ENCODE results near the gene WASF2. TPM values are rescaled to one million over a fixed set of nuclear protein-coding genes. Genes with fewer than 3 reads are reported as not detected.
"Not testable (repeated sequence)": the region's sequence is repeated elsewhere in the genome, so short reads cannot be mapped to it uniquely, and the experiment has no call there.

WASF2 gene
- 54.8 TPM for polyA plus RNA-seq (2012; ENCODE audit: low read depth, missing spikeins)

GRCh38 chr1:27489973-27490741 lies at the start of gene WASF2:
WASF2 (minus strand) TSS chr1:27490167; CDS start chr1:27428890, 61,277 bp downstream.
- DNase-seq (ENCODE audit: insufficient read length, low spot score) (peak; percentile 84), FAIRE-seq (peak; percentile 98)
- TF ChIP-seq POLR2A (IDR thresholded peaks at IDR 0.05; ENCODE audit: low read depth, low read length) = peak; percentile 69
- peak; percentile 69 for TF ChIP-seq POU2F2 (IDR thresholded peaks at IDR 0.05; ENCODE audit: low read depth, low read length)
- TF ChIP-seq PAX5 (IDR thresholded peaks at IDR 0.05; ENCODE audit: insufficient read depth, low read length, severe bottlenecking) = no peak
- TF ChIP-seq TAF1 (IDR thresholded peaks at IDR 0.05; ENCODE audit: low read depth, low read length) = peak; percentile 94
- TF ChIP-seq POLR2AphosphoS5 (IDR thresholded peaks at IDR 0.05; ENCODE audit: low read depth, low read length) = peak; percentile 45
- TF ChIP-seq SPI1 (IDR thresholded peaks at IDR 0.05; ENCODE audit: low read depth, low read length) = peak; percentile 55

- FAIRE-seq (no peak), DNase-seq (ENCODE audit: insufficient read length, low spot score) (no peak)
- no peak for TF ChIP-seq TAF1 (IDR thresholded peaks at IDR 0.05; ENCODE audit: low read depth, low read length)
- no peak for TF ChIP-seq POU2F2 (IDR thresholded peaks at IDR 0.05; ENCODE audit: low read depth, low read length)
- no peak for TF ChIP-seq SPI1 (IDR thresholded peaks at IDR 0.05; ENCODE audit: low read depth, low read length)
These were observed 48.8 kb upstream of the WASF2 start for GRCh38 chr1:27538793-27539192.

- DNase-seq (ENCODE audit: insufficient read length, low spot score) = not testable (repeated sequence)
These were observed 48.3 kb upstream of the WASF2 start for GRCh38 chr1:27538305-27538676.

GRCh38 chr1:27536767-27537166 lies 46.8 kb upstream of the WASF2 start:
- no peak for TF ChIP-seq POU2F2 (IDR thresholded peaks at IDR 0.05; ENCODE audit: low read depth, low read length)
- TF ChIP-seq POLR2AphosphoS5 (IDR thresholded peaks at IDR 0.05; ENCODE audit: low read depth, low read length) = no peak
- TF ChIP-seq PAX5 (IDR thresholded peaks at IDR 0.05; ENCODE audit: insufficient read depth, low read length, severe bottlenecking) = no peak
- TF ChIP-seq SPI1 (IDR thresholded peaks at IDR 0.05; ENCODE audit: low read depth, low read length) = no peak
- no peak for TF ChIP-seq TAF1 (IDR thresholded peaks at IDR 0.05; ENCODE audit: low read depth, low read length)
- TF ChIP-seq POLR2A (IDR thresholded peaks at IDR 0.05; ENCODE audit: low read depth, low read length) = no peak
- FAIRE-seq = no peak
- DNase-seq (ENCODE audit: insufficient read length, low spot score) = no peak

More at GRCh38 chr1:27538305-27538676, 48.3 kb upstream of the WASF2 start:
- FAIRE-seq = not testable (repeated sequence)

GRCh38 chr1:27536010-27536757 lies 46.2 kb upstream of the WASF2 start:
- no peak for DNase-seq (ENCODE audit: insufficient read length, low spot score)
- TF ChIP-seq POU2F2 (IDR thresholded peaks at IDR 0.05; ENCODE audit: low read depth, low read length) (no peak), PAX5 (IDR thresholded peaks at IDR 0.05; ENCODE audit: insufficient read depth, low read length, severe bottlenecking) (no peak), POLR2AphosphoS5 (IDR thresholded peaks at IDR 0.05; ENCODE audit: low read depth, low read length) (no peak), POLR2A (IDR thresholded peaks at IDR 0.05; ENCODE audit: low read depth, low read length) (no peak), TAF1 (IDR thresholded peaks at IDR 0.05; ENCODE audit: low read depth, low read length) (no peak)
- FAIRE-seq = no peak

- FAIRE-seq = no peak
- TF ChIP-seq PAX5 (IDR thresholded peaks at IDR 0.05; ENCODE audit: insufficient read depth, low read length, severe bottlenecking) = no peak
- TF ChIP-seq SPI1 (IDR thresholded peaks at IDR 0.05; ENCODE audit: low read depth, low read length) = no peak
- TF ChIP-seq POLR2AphosphoS5 (IDR thresholded peaks at IDR 0.05; ENCODE audit: low read depth, low read length) = no peak
- no peak for TF ChIP-seq POU2F2 (IDR thresholded peaks at IDR 0.05; ENCODE audit: low read depth, low read length)
- TF ChIP-seq POLR2A (IDR thresholded peaks at IDR 0.05; ENCODE audit: low read depth, low read length) = no peak
- TF ChIP-seq TAF1 (IDR thresholded peaks at IDR 0.05; ENCODE audit: low read depth, low read length) = no peak
- DNase-seq (ENCODE audit: insufficient read length, low spot score) = no peak
These were observed 45.4 kb upstream of the WASF2 start for GRCh38 chr1:27535386-27535785.

GRCh38 chr1:27531959-27532685 lies 42.2 kb upstream of the WASF2 start:
- DNase-seq (ENCODE audit: insufficient read length, low spot score) (no peak), FAIRE-seq (no peak)
- TF ChIP-seq TAF1 (IDR thresholded peaks at IDR 0.05; ENCODE audit: low read depth, low read length) (no peak), PAX5 (IDR thresholded peaks at IDR 0.05; ENCODE audit: insufficient read depth, low read length, severe bottlenecking) (no peak), SPI1 (IDR thresholded peaks at IDR 0.05; ENCODE audit: low read depth, low read length) (no peak), POLR2AphosphoS5 (IDR thresholded peaks at IDR 0.05; ENCODE audit: low read depth, low read length) (no peak), POLR2A (IDR thresholded peaks at IDR 0.05; ENCODE audit: low read depth, low read length) (no peak), POU2F2 (IDR thresholded peaks at IDR 0.05; ENCODE audit: low read depth, low read length) (no peak)

GRCh38 chr1:27530192-27530591 lies 40.2 kb upstream of the WASF2 start:
- FAIRE-seq (no peak), DNase-seq (ENCODE audit: insufficient read length, low spot score) (no peak)
- TF ChIP-seq POLR2A (IDR thresholded peaks at IDR 0.05; ENCODE audit: low read depth, low read length) (no peak), POLR2AphosphoS5 (IDR thresholded peaks at IDR 0.05; ENCODE audit: low read depth, low read length) (no peak), TAF1 (IDR thresholded peaks at IDR 0.05; ENCODE audit: low read depth, low read length) (no peak), POU2F2 (IDR thresholded peaks at IDR 0.05; ENCODE audit: low read depth, low read length) (no peak), PAX5 (IDR thresholded peaks at IDR 0.05; ENCODE audit: insufficient read depth, low read length, severe bottlenecking) (no peak), SPI1 (IDR thresholded peaks at IDR 0.05; ENCODE audit: low read depth, low read length) (no peak)

GRCh38 chr1:27529704-27530018 lies 39.7 kb upstream of the WASF2 start:
- no peak for TF ChIP-seq SPI1 (IDR thresholded peaks at IDR 0.05; ENCODE audit: low read depth, low read length)
- no peak for TF ChIP-seq TAF1 (IDR thresholded peaks at IDR 0.05; ENCODE audit: low read depth, low read length)
- TF ChIP-seq POU2F2 (IDR thresholded peaks at IDR 0.05; ENCODE audit: low read depth, low read length) = no peak
- DNase-seq (ENCODE audit: insufficient read length, low spot score) (no peak), FAIRE-seq (no peak)

All from GM12891 (cell line).